Stimulated activated CD8-positive, alpha-beta memory T cell treated with anti-CD3 and anti-CD28 coated beads, Interleukin-15, amount 100 ng/mL, for 48 hours (primary cell): ENCODE measurements around the gene CBX4.

Source experiments
- DNase-seq, 2 donors: peaks; one replicate each; pipeline ENCODE4 v3.0.0-alpha.2; 2020; ENCODE audit warnings: low read depth in 2 of 2

The CBX4 gene

DNA sequence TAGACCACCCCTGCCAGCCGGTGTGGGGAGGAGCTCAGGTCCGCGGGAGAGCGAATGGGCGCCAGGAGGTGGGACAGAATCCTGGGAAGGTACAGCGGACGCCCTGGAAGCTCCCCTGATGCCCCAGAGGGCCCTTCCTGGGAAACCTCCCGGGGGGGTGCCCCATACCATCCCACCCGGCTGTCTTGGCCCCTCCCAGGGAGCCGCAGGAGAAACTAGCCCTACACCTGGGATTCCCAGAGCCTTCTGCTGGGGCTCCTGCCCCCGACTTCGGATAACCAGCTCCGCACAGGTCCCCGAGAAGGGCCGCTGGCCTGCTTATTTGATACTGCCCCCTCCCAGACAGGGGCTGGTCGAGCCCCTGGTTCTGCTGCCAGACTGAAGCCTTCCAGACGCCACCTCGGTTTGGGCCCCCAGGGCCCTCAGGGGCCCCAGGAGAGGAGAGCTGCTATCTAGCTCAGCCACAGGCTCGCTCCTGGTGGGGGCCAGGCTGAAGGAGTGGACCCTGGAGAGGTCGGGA, 3.0 kb upstream of the CBX4 start:
- DNase-seq = no peak

DNA sequence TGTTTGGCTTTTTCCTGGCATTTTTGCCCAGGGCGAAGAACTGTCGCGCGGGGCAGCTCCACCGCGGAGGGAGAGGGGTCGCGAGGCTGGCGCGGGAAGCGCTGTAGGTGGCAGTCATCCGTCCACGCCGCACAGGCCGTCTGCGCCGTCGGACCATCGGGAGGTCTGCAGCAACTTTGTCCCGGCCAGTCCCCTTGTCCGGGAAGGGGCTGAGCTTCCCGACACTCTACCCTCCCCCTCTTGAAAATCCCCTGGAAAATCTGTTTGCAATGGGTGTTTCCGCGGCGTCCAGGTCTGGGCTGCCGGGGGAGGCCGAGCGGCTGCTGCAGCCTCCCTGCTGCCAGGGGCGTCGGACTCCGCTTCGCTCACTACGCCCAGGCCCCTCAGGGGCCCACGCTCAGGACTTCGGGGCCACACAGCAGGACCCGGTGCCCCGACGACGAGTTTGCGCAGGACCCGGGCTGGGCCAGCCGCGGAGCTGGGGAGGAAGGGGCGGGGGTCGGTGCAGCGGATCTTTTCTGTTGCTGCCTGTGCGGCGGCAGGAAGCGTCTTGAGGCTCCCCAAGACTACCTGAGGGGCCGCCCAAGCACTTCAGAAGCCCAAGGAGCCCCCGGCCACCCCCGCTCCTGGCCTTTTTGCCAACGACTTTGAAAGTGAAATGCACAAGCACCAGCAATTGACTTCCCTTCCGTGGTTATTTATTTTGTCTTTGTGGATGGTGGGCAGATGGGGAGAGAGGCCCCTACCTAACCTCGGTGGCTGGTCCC, 2.3 kb upstream of the CBX4 start:
- no peak for DNase-seq

DNA sequence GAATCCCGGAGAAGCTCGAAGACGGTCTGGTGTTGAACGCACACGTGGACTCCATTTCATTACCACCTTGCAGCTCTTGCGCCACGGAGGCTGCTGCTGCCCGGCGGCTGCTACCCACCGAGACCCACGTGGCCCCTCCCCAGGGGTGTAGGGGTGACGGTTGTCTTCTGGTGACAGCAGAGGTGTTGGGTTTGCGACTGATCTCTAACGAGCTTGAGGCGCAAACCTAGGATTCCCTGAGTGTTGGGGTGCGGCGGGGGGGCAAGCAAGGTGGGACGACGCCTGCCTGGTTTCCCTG, 1.7 kb upstream of the CBX4 start:
- DNase-seq = no peak

DNA sequence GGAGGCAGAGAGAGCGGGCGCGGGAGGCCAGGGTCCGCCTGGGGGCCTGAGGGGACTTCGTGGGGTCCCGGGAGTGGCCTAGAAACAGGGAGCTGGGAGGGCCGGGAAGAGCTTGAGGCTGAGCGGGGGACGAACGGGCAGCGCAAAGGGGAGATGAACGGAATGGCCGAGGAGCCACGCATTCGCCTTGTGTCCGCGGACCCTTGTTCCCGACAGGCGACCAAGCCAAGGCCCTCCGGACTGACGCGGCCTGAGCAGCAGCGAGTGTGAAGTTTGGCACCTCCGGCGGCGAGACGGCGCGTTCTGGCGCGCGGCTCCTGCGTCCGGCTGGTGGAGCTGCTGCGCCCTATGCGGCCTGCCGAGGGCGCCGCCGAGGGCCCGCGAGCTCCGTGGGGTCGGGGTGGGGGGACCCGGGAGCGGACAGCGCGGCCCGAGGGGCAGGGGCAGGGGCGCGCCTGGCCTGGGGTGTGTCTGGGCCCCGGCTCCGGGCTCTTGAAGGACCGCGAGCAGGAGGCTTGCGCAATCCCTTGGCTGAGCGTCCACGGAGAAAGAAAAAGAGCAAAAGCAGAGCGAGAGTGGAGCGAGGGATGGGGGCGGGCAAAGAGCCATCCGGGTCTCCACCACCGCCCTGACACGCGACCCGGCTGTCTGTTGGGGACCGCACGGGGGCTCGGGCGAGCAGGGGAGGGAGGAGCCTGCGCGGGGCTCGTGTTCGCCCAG, 1.2 kb upstream of the CBX4 start:
- no peak for DNase-seq

DNA sequence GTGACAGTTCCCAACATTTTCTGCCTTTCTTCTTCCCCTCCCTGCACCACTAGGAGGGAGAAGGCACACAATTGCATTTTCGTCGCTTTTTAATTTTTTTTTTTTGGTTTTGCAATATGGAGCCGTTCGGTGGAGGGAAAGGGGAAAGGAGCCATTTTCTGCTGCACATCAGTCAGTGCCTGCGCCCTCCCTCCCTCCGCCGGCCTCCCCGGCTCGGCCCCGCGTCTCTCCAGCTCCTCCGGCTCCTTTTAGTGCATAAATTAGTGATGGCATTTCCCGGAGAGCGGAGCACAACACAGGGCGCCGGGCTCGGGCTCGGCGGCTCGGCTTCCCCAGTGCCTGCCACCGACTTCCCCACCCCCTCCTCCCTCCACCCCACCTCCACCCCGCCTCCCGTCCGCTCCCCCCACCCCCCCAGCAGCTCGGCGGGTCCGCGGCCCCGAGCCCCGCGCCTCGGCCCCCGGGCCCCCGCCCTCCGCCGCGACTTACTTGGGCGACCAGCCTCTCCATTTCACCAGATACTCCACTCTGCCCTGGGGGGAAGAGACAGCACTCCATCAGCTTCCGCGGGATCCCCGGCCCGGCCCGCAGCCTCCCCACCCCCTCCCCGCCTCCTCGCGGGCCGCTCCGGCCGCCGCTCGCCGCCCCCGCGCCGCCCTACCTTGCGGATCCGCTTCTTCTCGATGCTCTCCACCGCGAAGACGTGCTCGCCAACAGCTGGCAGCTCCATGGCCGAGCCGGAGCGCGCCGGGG, 542 bp downstream of the CBX4 start:
- DNase-seq = peak; percentile 39 to 45

DNA sequence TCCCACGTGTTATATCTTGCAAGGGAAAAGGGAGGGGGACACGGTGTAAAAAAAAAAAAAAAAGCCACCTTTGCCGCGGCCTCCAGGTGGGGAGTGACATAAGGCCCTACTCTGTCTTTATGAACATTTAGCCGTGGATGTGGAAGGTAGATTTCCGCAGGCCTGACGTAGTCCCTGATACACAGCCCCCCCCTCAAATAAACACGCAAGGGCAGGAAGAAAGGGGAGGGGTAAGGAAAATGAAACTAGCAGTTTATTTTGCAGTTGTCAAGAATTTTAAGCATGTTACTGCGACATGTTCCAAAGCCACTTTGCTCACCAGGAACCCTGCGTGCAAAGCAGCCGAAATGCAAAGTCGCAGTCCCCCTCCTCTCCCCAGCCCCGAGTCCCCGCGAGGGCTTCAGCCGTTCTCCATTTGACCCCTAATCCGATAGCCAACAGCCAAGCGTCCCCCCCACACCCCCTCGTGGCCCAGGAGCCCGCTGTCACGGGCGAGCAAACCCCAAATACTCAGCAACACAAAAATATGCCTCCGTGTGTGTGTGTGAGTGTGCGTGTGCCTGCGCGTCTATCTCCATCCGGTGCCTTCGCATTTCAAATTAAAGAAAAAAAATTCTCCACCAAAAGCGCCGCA, 1.2 kb downstream of the CBX4 start:
- no peak for DNase-seq

DNA sequence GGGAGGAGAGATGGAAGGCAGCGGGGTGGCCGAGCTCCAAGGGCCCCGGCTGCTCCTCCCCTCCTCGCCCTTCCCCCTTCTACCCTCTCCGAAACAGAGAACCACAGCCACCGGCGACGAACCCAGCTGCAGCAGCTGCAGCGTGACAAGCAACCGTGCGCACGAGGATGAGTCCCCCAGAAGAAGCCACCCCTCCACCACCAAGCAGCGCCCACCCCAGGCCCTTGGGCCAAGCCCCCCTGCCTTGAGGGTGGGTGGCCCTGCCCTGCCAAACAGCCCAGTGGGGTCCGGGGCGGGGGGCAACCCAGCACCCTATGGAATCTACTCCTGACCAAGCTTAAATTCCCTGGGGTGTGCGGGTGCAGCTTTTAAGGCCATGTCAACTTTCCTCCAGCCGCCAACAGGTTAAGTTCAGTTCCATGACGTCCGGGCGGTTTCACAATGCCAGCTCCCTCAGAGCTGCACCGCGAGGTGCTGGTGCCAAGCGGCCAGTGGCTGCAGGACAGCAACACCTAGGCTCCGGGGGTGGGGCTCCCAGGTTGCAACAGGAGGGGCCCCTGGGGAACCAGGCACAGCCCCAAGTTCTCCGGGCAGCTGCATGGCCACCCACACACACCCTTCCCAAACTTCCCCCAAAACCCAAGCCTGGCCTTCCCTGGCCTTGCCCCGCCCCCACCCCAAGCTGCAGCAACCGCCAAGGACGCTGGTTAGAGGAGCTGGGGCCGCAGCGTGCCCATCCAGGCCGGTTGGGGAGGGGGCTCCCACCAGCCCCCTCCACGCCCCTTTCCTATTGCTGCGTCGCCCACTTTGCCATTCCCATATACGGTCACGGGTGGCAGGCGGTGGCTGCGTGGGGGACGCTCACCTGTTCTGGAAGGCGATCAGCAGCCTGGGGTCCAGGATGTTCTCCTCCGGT, 2.0 kb downstream of the CBX4 start:
- DNase-seq = peak; percentile 45 to 61

DNA sequence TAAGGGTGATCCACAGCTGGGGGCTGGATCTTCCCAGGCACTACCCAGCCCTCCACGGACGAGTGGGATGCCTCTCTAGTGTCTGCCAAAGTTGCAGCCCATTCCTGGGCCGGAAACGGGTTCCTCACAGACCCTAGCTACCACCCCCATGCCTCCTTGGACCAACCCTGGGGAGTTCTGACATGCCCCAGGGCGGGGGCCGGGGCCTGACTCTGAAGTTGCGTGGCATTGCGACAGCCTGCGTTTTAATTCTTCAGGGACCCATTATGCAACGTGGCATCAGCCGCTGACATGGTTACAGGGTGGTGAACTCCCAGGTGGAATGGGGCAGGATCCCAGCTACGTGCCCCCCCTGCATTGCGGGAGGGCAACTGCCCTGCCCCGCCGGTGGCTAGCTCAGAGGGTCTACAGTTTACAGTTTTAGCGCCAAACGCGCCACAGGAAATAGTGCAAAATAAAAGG, 2.7 kb downstream of the CBX4 start:
- no peak for DNase-seq

DNA sequence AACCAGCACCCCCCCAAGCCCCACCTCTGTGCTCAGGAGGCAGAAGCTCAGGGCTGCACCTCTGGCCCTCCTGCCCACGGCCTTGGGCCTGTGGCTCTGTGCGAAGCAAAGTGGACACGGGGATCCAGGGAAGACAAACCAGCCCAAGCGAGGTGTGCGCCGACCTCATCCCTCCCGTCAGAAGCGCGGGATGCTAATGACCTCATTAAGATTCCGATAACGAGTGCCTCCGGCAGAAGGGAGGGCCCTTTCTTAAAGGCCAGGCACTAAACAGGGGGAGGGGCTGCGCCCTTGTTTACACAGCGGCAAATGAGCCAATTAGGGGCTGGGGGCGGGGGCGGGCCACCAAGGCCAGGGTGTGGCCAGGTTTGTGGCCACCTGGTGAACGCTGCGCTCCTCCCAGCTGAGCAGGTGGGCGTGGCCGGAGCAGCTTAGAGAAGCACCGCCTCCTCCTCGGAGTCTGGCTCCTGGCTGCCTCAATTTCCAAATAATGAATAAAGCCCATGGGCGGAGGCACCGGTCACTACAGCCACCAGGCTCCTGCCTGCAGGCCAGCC, 3.2 kb downstream of the CBX4 start:
- DNase-seq = no peak

DNA sequence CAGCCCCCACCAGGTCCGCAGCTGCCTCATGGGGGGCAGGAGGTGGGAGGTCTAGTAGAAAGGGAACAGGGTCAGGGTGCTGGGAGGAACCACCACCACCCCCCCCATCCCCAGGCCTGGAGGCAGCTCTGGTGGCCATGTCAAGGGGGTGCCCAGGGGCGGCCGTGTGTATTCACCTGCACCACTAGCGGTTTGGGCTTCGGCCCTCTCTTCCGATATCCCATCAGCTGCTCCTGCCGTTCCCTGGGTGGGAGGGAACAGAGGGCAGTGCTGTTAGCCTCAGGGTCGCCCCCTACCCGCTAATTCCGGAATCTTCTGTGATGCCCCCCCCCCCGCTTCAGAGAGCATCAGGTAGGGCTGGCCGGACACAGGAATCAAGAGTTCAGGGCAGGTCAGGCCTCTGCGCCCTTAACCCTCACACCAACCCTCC, 3.8 kb downstream of the CBX4 start:
- no peak for DNase-seq

DNA sequence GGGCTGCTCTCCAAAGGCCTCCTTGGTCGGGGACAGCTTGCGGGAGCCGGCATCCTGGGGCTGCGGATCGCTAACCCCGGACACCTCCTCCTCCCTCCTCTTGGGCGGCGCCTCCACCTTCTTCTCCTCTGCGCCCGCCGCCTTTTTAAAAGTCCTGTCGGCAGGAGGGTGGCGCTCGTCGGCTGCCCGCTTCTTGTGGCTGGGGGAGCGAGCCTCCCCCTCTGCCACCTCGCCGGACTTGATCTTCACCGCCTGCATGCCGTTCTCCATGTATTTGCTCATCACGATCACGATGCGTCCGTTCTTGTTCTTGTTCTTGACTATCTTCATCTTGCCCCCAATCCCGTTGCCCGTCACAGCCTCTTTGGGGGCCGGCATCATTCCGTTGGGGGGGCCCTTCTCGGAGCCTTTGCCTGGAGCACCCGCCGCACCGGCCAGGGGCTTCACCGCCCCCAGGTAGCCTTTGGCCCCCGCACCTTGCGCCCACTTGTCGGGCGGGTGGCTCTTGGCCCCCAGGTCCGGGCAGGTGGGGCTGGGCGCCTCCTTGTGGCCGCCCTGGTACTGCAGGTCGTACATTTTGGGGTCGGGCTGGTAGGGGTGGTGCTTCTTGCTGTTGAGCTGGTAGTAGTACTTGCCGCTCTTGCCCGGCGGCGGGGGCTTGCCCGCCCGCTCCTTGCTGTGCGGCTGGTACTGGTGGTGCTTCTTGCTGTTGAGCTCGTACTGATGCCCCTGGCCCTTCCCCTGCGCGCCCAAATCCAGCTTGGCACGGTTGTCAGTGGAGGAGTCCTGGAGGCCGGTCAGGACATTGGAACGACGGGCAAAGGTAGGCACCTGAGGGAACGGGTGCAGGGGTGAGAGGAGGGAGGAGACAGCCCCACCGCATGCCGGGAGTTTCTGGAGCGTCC, 4.4 kb downstream of the CBX4 start:
- peak; percentile 25 to 30 for DNase-seq

DNA sequence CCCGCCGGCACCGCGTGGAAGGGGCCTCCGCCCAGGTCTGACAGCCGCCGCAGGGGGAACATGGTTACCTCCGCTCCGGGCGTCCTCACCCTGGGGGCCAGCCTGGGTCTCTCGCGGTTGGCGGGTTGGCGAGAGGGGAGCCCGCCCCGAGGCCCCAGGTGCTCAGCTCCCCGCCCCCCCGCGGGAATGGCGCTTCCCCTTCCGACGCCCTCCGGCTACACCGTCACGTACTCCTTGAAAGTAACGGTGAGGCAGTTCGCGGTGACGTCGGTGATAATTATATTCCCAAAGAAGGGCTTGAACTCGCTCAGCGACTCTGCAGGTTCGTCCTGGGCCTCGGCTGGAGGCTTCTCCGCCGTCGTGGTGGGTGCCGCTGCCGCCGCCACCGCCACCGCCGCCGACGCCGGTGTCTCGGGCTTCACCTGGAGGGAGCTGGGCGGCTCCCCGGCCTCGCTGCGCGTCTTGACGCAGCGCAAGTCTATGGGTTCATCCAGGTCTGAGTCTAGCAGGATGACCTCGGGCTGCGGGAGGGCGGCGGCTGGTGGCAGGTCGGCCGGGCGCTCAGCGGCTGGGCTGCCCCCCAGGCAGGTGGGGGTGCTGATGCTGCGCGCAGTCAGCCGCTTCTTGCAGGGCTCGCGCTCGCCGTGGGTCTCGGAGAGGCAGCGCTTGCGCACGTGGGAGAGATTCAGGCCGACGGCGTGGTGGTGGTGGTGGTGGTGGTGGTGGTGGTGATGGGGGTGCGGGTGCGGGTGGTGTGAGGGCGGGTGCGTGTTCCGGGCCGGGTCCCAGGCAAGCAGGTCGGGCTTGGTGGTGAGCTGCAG, 5.3 kb downstream of the CBX4 start:
- DNase-seq = no peak

DNA sequence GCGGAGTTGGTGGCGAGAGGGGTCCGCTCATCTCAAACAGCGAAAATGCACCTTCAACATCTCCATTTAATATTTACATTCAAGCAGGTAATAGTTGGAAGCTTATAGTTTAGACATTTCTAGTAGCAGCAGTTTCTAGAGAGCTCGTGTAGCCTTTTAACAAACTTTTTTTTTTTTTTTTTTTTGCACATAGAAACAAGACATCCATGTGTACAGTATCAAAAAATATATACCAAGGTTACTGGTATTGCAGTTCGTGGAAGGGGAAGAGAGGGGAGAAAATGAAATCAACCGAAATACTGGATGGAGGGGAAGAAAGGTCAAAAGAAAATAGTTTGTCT, 6.2 kb downstream of the CBX4 start:
- no peak for DNase-seq

DNA sequence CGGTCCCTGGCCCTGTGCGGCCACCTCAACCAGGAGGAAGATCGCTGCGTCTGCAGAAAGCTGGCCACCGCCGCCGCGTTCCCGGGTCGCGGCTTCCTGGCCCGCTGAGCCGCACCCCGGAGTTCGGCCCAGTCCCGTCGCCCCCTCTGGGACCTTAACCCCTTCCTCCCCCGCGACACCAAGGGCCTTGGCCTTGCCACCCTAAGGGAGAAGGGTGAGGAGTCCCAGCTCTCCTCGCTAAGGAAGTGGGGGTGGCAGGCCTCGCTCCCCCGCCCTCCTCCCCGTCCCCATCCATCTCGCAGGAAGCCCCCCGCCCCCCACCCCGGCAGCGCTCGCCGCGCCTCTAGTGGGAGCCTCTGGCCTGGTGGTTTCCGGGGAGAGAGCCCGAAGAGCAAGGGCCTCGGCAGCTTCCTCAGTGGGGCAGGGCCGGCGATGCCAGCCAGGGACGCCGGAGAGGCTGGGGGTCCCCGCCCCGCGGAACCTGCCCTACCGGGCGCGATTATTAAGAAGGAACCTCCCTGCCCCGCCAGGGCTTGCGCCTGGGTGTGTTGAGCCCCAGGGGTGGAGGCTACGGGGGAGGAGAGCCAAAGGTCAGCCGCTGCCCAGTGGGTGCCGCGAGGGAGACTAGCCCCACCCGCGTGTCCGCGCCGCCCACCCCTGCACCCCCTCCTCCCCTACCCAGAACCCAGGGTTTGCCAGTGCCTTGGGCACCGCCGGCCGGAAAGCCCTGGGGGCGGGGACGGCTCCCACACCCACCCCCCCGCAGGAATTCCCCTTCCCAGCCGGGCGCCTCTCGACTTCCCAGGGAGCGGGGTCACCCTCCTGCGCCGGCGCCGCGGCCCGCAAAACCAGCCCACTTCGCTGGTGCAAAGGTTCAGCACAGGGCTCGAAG, 6.8 kb downstream of the CBX4 start:
- DNase-seq = no peak

DNA sequence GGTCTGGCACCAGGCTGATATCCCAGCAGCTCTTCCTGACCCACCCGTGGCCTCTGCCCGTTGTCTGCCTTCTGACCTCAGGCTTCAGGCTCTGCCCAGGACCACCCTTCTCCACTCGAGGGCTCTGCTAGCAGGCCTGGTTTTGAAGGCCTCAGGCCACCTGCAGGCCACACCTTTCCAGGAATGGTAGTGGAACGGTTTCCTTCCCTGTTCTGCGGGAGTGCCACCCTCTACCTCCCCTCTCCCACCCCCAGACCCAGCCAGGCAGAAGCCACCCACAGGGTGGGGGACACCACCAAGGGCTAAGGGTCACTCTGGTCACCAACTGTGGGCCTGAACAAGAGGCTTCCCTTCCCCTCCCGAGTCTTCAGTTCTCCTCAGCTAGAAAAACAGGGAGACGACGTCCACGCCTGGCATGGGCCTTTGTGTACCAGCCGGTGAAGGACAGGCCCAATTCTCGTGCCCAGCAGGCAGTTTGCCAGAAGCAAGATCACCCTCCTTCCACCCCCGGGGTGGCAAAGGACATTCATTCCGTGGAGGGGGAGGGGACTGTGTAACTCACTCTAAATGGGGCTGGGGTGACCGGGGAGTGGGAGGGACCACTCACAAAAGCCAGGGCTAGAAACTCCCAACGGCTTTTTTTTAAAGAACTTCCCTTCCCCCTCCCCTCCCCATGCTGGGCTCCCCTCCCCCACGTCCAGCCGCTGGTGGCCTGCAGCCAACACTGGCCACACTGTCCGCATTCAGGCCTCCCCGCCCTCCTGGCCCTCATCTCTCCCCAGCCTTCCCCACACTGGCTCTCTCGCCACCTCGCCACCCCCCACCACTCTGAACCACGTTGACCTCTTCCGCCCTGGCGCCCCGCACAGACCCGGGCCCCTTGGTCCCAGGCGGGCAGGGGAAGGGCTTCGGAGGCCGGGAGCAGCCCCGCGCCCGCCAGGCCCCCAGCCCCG, 7.7 kb downstream of the CBX4 start:
- no peak for DNase-seq

DNA sequence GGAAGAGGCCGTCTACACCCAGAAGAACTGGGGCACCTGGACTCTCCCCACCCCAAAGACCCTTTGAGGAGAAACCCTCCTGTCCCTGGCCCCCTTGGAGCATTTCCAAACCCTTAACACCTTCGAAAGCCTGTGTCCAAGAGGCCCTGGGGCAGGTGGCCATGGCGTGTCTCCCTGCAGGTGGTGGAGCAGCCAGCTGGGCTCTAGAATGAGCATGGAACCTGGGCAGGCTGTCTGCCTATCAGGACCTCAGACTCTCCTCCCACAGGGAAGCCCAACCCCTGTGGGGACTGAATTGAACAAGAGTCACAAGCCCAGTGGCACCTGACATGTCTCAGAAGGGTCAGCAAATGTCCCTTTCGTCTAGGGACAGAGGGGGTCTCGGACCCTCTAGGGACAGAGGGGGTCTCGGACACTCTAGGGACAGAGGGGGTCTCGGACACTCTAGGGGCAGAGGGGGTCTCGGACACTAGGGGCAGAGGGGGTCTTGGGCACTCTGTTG, 8.4 kb downstream of the CBX4 start:
- DNase-seq = no peak
